ELR (cell line): ENCODE results near the gene PCDHB11.
"Not testable (repeated sequence)": the region's sequence is repeated elsewhere in the genome, so short reads cannot be mapped to it uniquely, and the experiment has no call there.

Source experiments
- DNase-seq: peaks from one replicate; pipeline ENCODE4 v3.0.0-alpha.2; 2015; ENCODE audit warnings: low read depth

Gene PCDHB11

GRCh38 chr5:141199359-141200235 lies at the start of gene PCDHB11:
Gene PCDHB11, plus strand, starts transcription at chr5:141199627. Its CDS starts 148 bp downstream, at chr5:141199775.
- peak; percentile 8 for DNase-seq

- DNase-seq: peak; percentile 28
These were observed 49.6 kb upstream of the PCDHB11 start, which contains the start of gene PCDHB6 for GRCh38 chr5:141149812-141150211. Gene PCDHB6, plus strand, starts transcription at chr5:141150057. Its CDS starts 201 bp downstream, at chr5:141150258.

- DNase-seq: no peak
These were observed 49.0 kb upstream of the PCDHB11 start for GRCh38 chr5:141150224-141150992.

GRCh38 chr5:141150993-141151325 lies 48.5 kb upstream of the PCDHB11 start:
- DNase-seq: no peak

DNA sequence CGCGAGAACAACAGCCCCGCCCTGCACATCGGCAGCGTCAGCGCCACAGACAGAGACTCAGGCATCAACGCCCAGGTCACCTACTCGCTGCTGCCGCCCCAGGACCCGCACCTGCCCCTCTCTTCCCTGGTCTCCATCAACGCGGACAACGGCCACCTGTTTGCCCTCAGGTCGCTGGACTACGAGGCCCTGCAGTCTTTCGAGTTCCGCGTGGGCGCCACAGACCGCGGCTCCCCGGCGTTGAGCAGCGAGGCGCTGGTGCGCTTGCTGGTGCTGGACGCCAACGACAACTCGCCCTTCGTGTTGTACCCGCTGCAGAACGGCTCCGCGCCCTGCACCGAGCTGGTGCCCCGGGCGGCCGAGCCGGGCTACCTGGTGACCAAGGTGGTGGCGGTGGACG lies 47.8 kb upstream of the PCDHB11 start:
- DNase-seq: not testable (repeated sequence)

DNA sequence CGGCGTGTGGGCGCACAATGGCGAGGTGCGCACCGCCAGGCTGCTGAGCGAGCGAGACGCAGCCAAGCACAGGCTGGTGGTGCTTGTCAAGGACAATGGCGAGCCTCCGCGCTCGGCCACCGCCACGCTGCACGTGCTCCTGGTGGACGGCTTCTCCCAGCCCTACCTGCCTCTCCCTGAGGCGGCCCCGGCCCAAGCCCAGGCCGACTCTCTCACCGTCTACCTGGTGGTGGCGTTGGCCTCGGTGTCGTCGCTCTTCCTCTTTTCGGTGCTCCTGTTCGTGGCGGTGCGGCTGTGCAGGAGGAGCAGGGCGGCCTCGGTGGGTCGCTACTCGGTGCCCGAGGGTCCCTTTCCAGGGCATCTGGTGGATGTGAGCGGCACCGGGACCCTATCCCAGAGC lies 47.3 kb upstream of the PCDHB11 start:
- DNase-seq: not testable (repeated sequence)

DNA sequence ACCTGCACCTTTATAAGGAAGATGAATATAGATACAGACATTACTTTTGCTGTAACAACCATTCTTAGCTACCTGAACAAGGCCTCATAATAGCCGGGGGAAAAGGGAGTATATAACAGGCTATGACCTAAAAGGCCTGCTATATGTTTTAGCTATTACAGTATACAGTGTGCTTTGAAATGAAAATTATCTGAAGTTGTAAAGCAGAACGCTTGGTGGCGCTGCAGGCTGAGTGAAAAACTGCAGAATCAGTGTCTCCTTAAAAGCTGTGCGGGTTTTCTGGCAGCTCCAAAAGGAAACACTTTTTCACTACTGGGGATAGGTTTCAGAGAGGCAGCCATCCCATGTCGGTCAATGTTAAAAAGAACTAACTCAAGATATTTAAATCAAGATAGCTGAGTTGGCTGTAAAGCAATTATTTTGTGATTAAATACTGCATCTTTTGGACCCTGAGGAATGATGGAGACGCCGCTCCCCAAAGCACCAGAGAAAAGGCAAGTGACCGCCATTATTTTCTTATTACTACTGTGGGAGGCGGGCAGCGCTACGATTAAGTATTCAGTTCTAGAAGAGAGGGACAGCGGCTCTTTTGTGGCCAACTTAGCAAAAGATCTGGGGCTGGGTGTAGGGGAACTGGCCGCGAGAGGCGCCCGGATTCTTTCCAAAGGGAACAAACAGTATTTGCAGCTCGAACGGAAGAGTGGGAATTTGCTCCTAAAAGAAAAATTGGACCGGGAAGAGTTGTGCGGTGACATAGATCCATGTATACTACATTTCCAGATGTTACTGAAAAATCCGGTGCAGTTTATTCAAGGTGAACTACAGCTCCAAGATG lies 43.7 kb upstream of the PCDHB11 start:
- no peak for DNase-seq

- not testable (repeated sequence) for DNase-seq
These were observed 42.1 kb upstream of the PCDHB11 start for GRCh38 chr5:141157356-141157755.

GRCh38 chr5:141157901-141158300 lies 41.5 kb upstream of the PCDHB11 start:
- DNase-seq: not testable (repeated sequence)

GRCh38 chr5:141172381-141173204 lies 26.8 kb upstream of the PCDHB11 start, which contains the start of gene PCDHB7:
Gene PCDHB7, plus strand, starts transcription at chr5:141172644. Its CDS starts 192 bp downstream, at chr5:141172836.
- peak; percentile 34 for DNase-seq

- not testable (repeated sequence) for DNase-seq
These were observed 24.9 kb upstream of the PCDHB11 start for GRCh38 chr5:141174291-141175104.

- DNase-seq: no peak
These were observed 23.5 kb upstream of the PCDHB11 start for GRCh38 chr5:141175933-141176332.

- DNase-seq: not testable (repeated sequence)
These were observed 21.7 kb upstream of the PCDHB11 start, which contains the start of gene PCDHB8 for GRCh38 chr5:141177577-141178191. Gene PCDHB8, plus strand, starts transcription at chr5:141177790. Its CDS starts 245 bp downstream, at chr5:141178035.

GRCh38 chr5:141179371-141179770 lies 20.1 kb upstream of the PCDHB11 start:
- DNase-seq: not testable (repeated sequence)

GRCh38 chr5:141179876-141180275 lies 19.6 kb upstream of the PCDHB11 start:
- not testable (repeated sequence) for DNase-seq

DNA sequence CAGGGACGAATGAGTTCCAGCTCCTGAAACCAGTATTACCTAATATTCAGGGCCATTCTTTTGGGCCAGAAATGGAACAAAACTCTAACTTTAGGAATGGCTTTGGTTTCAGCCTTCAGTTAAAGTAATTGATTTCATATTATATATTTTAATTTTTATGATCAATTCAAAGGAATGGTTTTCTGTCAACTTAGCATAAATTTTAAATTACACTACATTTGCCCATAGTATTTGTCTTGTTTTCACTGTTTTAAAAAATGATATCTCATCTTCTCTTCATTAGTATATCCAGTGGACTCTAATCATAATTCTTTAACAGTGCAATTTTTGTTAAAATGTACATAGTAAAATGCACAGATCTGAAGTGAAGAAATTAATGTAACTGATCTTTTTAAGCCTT lies 19.1 kb upstream of the PCDHB11 start:
- DNase-seq: no peak

GRCh38 chr5:141182248-141182647 lies 17.2 kb upstream of the PCDHB11 start, which contains the start of gene PCDHB16:
Gene PCDHB16, plus strand, starts transcription at chr5:141182387. Its CDS starts 173 bp downstream, at chr5:141182560.
- peak; percentile 40 for DNase-seq

GRCh38 chr5:141184117-141184855 lies 15.1 kb upstream of the PCDHB11 start:
- not testable (repeated sequence) for DNase-seq
